ENCODE results near the gene HAL.

DNA sequence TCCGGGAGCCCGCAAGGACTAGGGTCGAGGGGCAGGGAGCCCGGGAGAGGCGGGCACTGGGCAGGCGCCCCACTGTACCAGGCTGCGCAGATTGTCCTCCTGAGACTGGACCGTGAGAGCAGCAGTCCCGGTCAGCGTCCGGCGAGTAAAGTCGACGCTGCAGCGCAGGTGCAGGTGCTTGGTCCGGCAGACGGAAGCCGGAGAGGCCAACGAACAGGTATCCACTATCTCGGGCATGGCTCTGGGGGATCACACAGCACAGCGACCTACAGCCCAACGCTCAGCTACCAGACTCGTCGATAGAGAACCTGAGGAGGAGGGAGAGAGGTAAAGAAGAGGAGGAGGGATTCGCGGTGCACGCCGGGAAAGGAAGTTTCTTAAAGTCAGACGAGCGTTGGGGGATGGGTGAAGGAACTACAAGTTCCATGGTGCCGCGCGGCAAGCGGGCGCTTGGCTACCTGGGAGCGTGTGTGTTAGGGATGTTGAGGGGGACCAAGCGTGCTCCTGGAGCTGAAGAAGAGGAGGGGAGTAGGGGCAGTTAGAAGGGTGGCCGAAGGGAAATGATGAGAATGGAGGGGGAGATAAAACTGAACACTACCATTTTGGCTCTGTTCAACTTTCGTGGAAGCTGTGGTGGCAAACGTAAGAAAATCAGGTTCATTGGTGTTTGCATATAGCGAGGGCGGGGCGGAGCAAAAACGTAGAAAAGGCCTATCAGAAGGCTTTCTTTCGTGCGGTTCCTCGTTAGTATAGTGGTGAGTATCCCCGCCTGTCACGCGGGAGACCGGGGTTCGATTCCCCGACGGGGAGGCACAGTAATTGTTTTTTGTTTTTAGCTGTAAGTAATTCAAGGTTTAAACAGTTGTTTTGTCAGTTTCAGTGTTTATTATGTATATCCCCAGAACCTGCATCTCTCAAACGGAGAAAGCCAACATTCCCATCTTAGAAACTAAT lies 39.4 kb upstream of the HAL start, which contains the start of gene LTA4H:
- TF ChIP-seq, protein P1, sequence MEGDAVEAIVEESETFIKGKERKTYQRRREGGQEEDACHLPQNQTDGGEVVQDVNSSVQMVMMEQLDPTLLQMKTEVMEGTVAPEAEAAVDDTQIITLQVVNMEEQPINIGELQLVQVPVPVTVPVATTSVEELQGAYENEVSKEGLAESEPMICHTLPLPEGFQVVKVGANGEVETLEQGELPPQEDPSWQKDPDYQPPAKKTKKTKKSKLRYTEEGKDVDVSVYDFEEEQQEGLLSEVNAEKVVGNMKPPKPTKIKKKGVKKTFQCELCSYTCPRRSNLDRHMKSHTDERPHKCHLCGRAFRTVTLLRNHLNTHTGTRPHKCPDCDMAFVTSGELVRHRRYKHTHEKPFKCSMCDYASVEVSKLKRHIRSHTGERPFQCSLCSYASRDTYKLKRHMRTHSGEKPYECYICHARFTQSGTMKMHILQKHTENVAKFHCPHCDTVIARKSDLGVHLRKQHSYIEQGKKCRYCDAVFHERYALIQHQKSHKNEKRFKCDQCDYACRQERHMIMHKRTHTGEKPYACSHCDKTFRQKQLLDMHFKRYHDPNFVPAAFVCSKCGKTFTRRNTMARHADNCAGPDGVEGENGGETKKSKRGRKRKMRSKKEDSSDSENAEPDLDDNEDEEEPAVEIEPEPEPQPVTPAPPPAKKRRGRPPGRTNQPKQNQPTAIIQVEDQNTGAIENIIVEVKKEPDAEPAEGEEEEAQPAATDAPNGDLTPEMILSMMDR (IDR thresholded peaks at IDR 0.05; ENCODE audit: borderline replicate concordance, extremely low read depth, low read length, poor library complexity, severe bottlenecking), result no peak
- no peak for TF ChIP-seq EZH2 (IDR thresholded peaks at IDR 0.05; ENCODE audit: borderline replicate concordance, low read depth, low read length, severe bottlenecking)

All from DND-41 (cell line).